SK-N-DZ (cell line): ENCODE results near the gene FOXP1.

ENCODE experiments used
- DNase-seq: peaks from one replicate; pipeline ENCODE4 v3.0.0-alpha.2; 2015; ENCODE audit warnings: low spot score

Gene FOXP1

GRCh38 chr3:71265365-71265915, 318.1 kb downstream of the FOXP1 start:
- no peak for DNase-seq

- no peak for DNase-seq
Measured at GRCh38 chr3:71264840-71265239, 318.7 kb downstream of the FOXP1 start.

- DNase-seq = no peak
Measured at GRCh38 chr3:71262364-71263265, 320.9 kb downstream of the FOXP1 start.

GRCh38 chr3:71260782-71261181, 322.7 kb downstream of the FOXP1 start:
- DNase-seq = no peak

GRCh38 chr3:71258526-71258925, 325.0 kb downstream of the FOXP1 start:
- DNase-seq = no peak

GRCh38 chr3:71258116-71258515, 325.4 kb downstream of the FOXP1 start:
- no peak for DNase-seq

- no peak for DNase-seq
Measured at GRCh38 chr3:71255498-71255897, 328.0 kb downstream of the FOXP1 start.

GRCh38 chr3:71254281-71255057, 329.1 kb downstream of the FOXP1 start:
- DNase-seq = no peak

- DNase-seq = no peak
Measured at GRCh38 chr3:71253169-71253568, 330.4 kb downstream of the FOXP1 start.

- no peak for DNase-seq
Measured at GRCh38 chr3:71252466-71252865, 331.1 kb downstream of the FOXP1 start.

- DNase-seq = no peak
Measured at GRCh38 chr3:71251156-71251775, 332.3 kb downstream of the FOXP1 start.

- no peak for DNase-seq
Measured at GRCh38 chr3:71250026-71250425, 333.5 kb downstream of the FOXP1 start.

- DNase-seq = no peak
Measured at GRCh38 chr3:71247958-71248335, 335.6 kb downstream of the FOXP1 start.

- peak; percentile 87 for DNase-seq
Measured at GRCh38 chr3:71247221-71247957, 336.1 kb downstream of the FOXP1 start.

GRCh38 chr3:71245971-71246880, 337.3 kb downstream of the FOXP1 start:
- DNase-seq = peak; percentile 27

GRCh38 chr3:71244826-71245488, 338.6 kb downstream of the FOXP1 start:
- DNase-seq = no peak

GRCh38 chr3:71244153-71244825, 339.2 kb downstream of the FOXP1 start:
- no peak for DNase-seq

GRCh38 chr3:71243229-71243628, 340.3 kb downstream of the FOXP1 start:
- no peak for DNase-seq

- DNase-seq = peak; percentile 39
Measured at GRCh38 chr3:71241981-71242560, 341.5 kb downstream of the FOXP1 start.
